NCI-H187 (cell line): ENCODE data around the gene EPHA4.

Experiments used
- DNase-seq, 2 experiments: peaks; one replicate each; lab custom pipeline; 2025; lab: John Stamatoyannopoulos, UW

The EPHA4 gene

GRCh38 chr2:221476195-221476594, 95.9 kb downstream of the EPHA4 start:
- DNase-seq, result no peak

- DNase-seq, result no peak
These were observed 98.7 kb downstream of the EPHA4 start for GRCh38 chr2:221473451-221473850.

- no peak for DNase-seq
These were observed 103.8 kb downstream of the EPHA4 start for GRCh38 chr2:221468317-221468716.

- DNase-seq, result no peak
These were observed 104.5 kb downstream of the EPHA4 start for GRCh38 chr2:221467610-221468009.

- DNase-seq, result no peak
These were observed 105.4 kb downstream of the EPHA4 start for GRCh38 chr2:221466744-221467143.

GRCh38 chr2:221465776-221466175, 106.3 kb downstream of the EPHA4 start:
- no peak for DNase-seq

GRCh38 chr2:221464971-221465370, 107.1 kb downstream of the EPHA4 start:
- DNase-seq, result no peak

- no peak for DNase-seq
These were observed 108.7 kb downstream of the EPHA4 start for GRCh38 chr2:221463241-221463896.

GRCh38 chr2:221461901-221462300, 110.2 kb downstream of the EPHA4 start:
- no peak for DNase-seq

GRCh38 chr2:221460136-221460535, 112.0 kb downstream of the EPHA4 start:
- no peak for DNase-seq

- DNase-seq, result no peak
These were observed 113.5 kb downstream of the EPHA4 start for GRCh38 chr2:221458578-221458977.

GRCh38 chr2:221455214-221455613, 116.9 kb downstream of the EPHA4 start:
- DNase-seq, result no peak

GRCh38 chr2:221454459-221455105, 117.5 kb downstream of the EPHA4 start:
- no peak for DNase-seq

GRCh38 chr2:221451862-221452788, 120.0 kb downstream of the EPHA4 start:
- DNase-seq, result no peak

- no peak for DNase-seq
These were observed 121.8 kb downstream of the EPHA4 start for GRCh38 chr2:221450280-221450679.

GRCh38 chr2:221449406-221449805, 122.7 kb downstream of the EPHA4 start:
- no peak for DNase-seq

- DNase-seq, result no peak
These were observed 123.2 kb downstream of the EPHA4 start for GRCh38 chr2:221448844-221449390.

GRCh38 chr2:221448057-221448843, 123.9 kb downstream of the EPHA4 start:
- DNase-seq, result no peak

- DNase-seq, result no peak
These were observed 124.8 kb downstream of the EPHA4 start for GRCh38 chr2:221447310-221447709.

GRCh38 chr2:221446140-221446539, 126.0 kb downstream of the EPHA4 start:
- DNase-seq, result no peak

GRCh38 chr2:221444106-221444505, 128.0 kb downstream of the EPHA4 start:
- DNase-seq, result no peak

- DNase-seq, result no peak
These were observed 128.5 kb downstream of the EPHA4 start for GRCh38 chr2:221443645-221444044.
